Right lobe of liver (tissue), 4 donors: Measurements from ENCODE around the gene MACF1.

Experiments
- CTCF ChIP-seq, 4 donors: fragments of 200-600 bp in 3 of 4; fragments of 450-650 bp in 1 of 4; IDR thresholded peaks; one replicate each; pipeline versions ENCODE4 v1.5.1 to v1.8.0; 2016 to 2022; ENCODE audit warnings: antibody characterized with exemption in 4 of 4, mild to moderate bottlenecking in 2 of 4
- POLR2A ChIP-seq: fragments of 450-650 bp; IDR thresholded peaks from one replicate; pipeline ENCODE4 v1.6.1; 2017; ENCODE audit warnings: antibody characterized with exemption, mild to moderate bottlenecking
- donor health status: DM: no; HTN: no; CAD: no.
- donor health status: DM: no; HTN: no; CAD: no.
- donor health status: DM: no; HTN: yes; CAD: no.

- TF ChIP-seq CTCF (IDR thresholded peaks at IDR 0.05) (no peak), POLR2A (no peak)
Observed at GRCh38 chr1:39214021-39214713, 9.7 kb downstream of the MACF1 start.
